Fibroblast of lung (primary cell): ENCODE results near the gene VSTM2B. TPM values are rescaled to one million over a fixed set of nuclear protein-coding genes. Genes with fewer than 3 reads are reported as not detected.

ENCODE experiments used
- DNase-seq, 2 donors: peaks; one replicate each; pipeline versions ENCODE4 v3.0.0 to v3.0.0-alpha.2; 2010; ENCODE audit warnings: low read depth in 2 of 2
- H2AFZ ChIP-seq: 2 replicates; pipeline ENCODE4 v1.5.1; 2012; ENCODE audit warnings: low read length, control low read depth, inconsistent platforms
- H3K27ac ChIP-seq: 2 replicates; pipeline ENCODE4 v1.5.1; 2011; ENCODE audit warnings: low read length, control low read depth; ENCODE audit not compliant: insufficient read depth
- H3K27me3 ChIP-seq: 2 replicates; pipeline ENCODE4 v1.5.1; 2011; ENCODE audit warnings: mild to moderate bottlenecking, low read length; ENCODE audit not compliant: control insufficient read depth, insufficient read depth
- H3K36me3 ChIP-seq: 2 replicates; pipeline ENCODE4 v1.5.1; 2011; ENCODE audit warnings: low read length; ENCODE audit not compliant: control insufficient read depth, insufficient read depth
- H3K4me1 ChIP-seq: 2 replicates; pipeline ENCODE4 v1.5.1; 2011; ENCODE audit warnings: low read length; ENCODE audit not compliant: control insufficient read depth, insufficient read depth; ENCODE audit errors: extremely low read depth
- H3K4me2 ChIP-seq: 2 replicates; pipeline ENCODE4 v1.5.1; 2011; ENCODE audit warnings: low read length, control low read depth; ENCODE audit not compliant: insufficient read depth; ENCODE audit errors: extremely low read depth
- H3K4me3 ChIP-seq, 4 experiments: fragments of 200-600 bp in 1 of 4; sonication (generic) in 1 of 4; replicated peaks in 1 of 4; 2 replicates each; pipeline ENCODE4 v1.5.1; 2011 to 2016; ENCODE audit warnings: low read length in 4 of 4, low read depth in 3 of 4, mild to moderate bottlenecking in 3 of 4, control low read depth in 2 of 4, inconsistent platforms in 1 of 4, mixed read lengths in 1 of 4; ENCODE audit not compliant: insufficient read depth in 1 of 4; ENCODE audit errors: control extremely low read depth in 1 of 4
- H3K79me2 ChIP-seq: 2 replicates; pipeline ENCODE4 v1.5.1; 2012; ENCODE audit warnings: mild to moderate bottlenecking, low read length, inconsistent platforms; ENCODE audit not compliant: control insufficient read depth, insufficient read depth
- H3K9ac ChIP-seq: 2 replicates; pipeline ENCODE4 v1.5.1; 2011; ENCODE audit warnings: mild to moderate bottlenecking, low read length, control low read depth; ENCODE audit not compliant: insufficient read depth
- H3K9me3 ChIP-seq: 2 replicates; pipeline ENCODE4 v1.5.1; 2012; ENCODE audit warnings: low read depth, low read length; ENCODE audit not compliant: control insufficient read depth, insufficient read depth
- H4K20me1 ChIP-seq: 2 replicates; pipeline ENCODE4 v1.5.1; 2011; ENCODE audit warnings: low read length; ENCODE audit not compliant: control insufficient read depth, insufficient read depth; ENCODE audit errors: extremely low read depth
- CTCF ChIP-seq, 2 donors: IDR thresholded peaks in 1 of 2; conservative IDR thresholded peaks in 1 of 2; 1 replicate in 1 of 2; 2 replicates in 1 of 2; pipeline ENCODE4 v1.5.1; 2011 to 2012; ENCODE audit warnings: low read length in 2 of 2, control low read depth in 1 of 2, inconsistent platforms in 1 of 2, low read depth in 1 of 2, mild to moderate bottlenecking in 1 of 2
- EZH2 ChIP-seq: IDR thresholded peaks from 2 replicates; pipeline ENCODE4 v1.5.1; 2012; ENCODE audit warnings: low read length, control low read depth, mild to moderate bottlenecking; ENCODE audit errors: missing control alignments
- polyA plus RNA-seq, 2 donors: library from polyadenylated mRNA; depleted of rRNA in 1 of 2; stranded (reverse) in 1 of 2; unstranded in 1 of 2; fragments of >200 nt; gene quantifications; 2 replicates each; pipeline ENCODE4 v1.2.1, GENCODE V29; 2011 to 2012; ENCODE audit warnings: missing spikeins in 1 of 2
- total RNA-seq: library from RNA; depleted of rRNA; stranded (reverse); fragments of >200 nt; gene quantifications from 2 replicates; pipeline ENCODE4 v1.2.1, GENCODE V29; 2014

The VSTM2B gene
- total and polyA plus RNA-seq, 2 donors (not counting 1 experiment from before 2014, with no cell fraction given): not detected

- TF ChIP-seq EZH2 (no peak), CTCF (conservative IDR thresholded peaks at IDR 0.05 in 1 of 2, IDR thresholded peaks at IDR 0.05 in 1 of 2; ENCODE audit: low read depth in 1 of 2, low read length in 2 of 2) (no peak)
- Histone ChIP-seq H3K27ac (no peak overlapping the region), H3K9ac (no peak overlapping the region), H3K36me3 (no peaks in the 10 kb centered on the region), H4K20me1 (no peaks in the 10 kb centered on the region), H3K9me3 (no peaks in the 10 kb centered on the region), H3K79me2 (no peaks in the 10 kb centered on the region), H3K27me3 (no peaks in the 10 kb centered on the region), H3K4me3 (no peak overlapping the region), H2AFZ (no peak overlapping the region), H3K4me2 (no peak overlapping the region), H3K4me1 (no peaks in the 10 kb centered on the region)
- no peak for DNase-seq
These were observed 38.4 kb upstream of the VSTM2B start for GRCh38 chr19:29487432-29487831.

- H3K9me3 ChIP-seq: no peaks in the 10 kb centered on the region
- H3K27me3 ChIP-seq: no peaks in the 10 kb centered on the region
- H3K4me1 ChIP-seq: no peaks in the 10 kb centered on the region
- no peaks in the 10 kb centered on the region for H4K20me1 ChIP-seq
- H3K79me2 ChIP-seq: no peaks in the 10 kb centered on the region
- no peak overlapping the region for H3K4me3 ChIP-seq
- no peak for TF ChIP-seq CTCF (conservative IDR thresholded peaks at IDR 0.05 in 1 of 2, IDR thresholded peaks at IDR 0.05 in 1 of 2; ENCODE audit: low read depth in 1 of 2, low read length in 2 of 2)
- TF ChIP-seq EZH2: no peak
- H3K27ac ChIP-seq: no peak overlapping the region
- H3K4me2 ChIP-seq: no peak overlapping the region
- H3K36me3 ChIP-seq: no peaks in the 10 kb centered on the region
- DNase-seq: no peak
- no peak overlapping the region for H3K9ac ChIP-seq
- no peak overlapping the region for H2AFZ ChIP-seq
These were observed 37.5 kb upstream of the VSTM2B start for GRCh38 chr19:29488316-29488715.

- Histone ChIP-seq H3K4me2 (no peak overlapping the region), H3K27me3 (no peaks in the 10 kb centered on the region)
- TF ChIP-seq EZH2 (no peak), CTCF (conservative IDR thresholded peaks at IDR 0.05 in 1 of 2, IDR thresholded peaks at IDR 0.05 in 1 of 2; ENCODE audit: low read depth in 1 of 2, low read length in 2 of 2) (no peak)
These were observed 36.4 kb upstream of the VSTM2B start for GRCh38 chr19:29489172-29489951.

More at GRCh38 chr19:29489172-29489951, 36.4 kb upstream of the VSTM2B start:
- Histone ChIP-seq H3K9me3 (no peaks in the 10 kb centered on the region), H3K4me1 (no peaks in the 10 kb centered on the region), H3K4me3 (no peak overlapping the region), H3K79me2 (no peaks in the 10 kb centered on the region), H2AFZ (no peak overlapping the region), H3K36me3 (no peaks in the 10 kb centered on the region), H3K9ac (no peak overlapping the region), H4K20me1 (no peaks in the 10 kb centered on the region), H3K27ac (no peak overlapping the region)
- no peak for DNase-seq
